Activated CD8-positive, alpha-beta memory T cell treated with anti-CD3 and anti-CD28 coated beads, Interleukin-2, amount 10 ng/mL, durations not matched to agents 7 days and 5 days (primary cell): Measurements from ENCODE around the gene GALNT18. TPM values are rescaled to one million over a fixed set of nuclear protein-coding genes. Genes with fewer than 3 reads are reported as not detected.

Experiments used
- ATAC-seq: fragments of 150-1000 bp; cut with Tn5 transposase; one replicate; pipeline ENCODE4 v1.10.0; 2021; ENCODE audit warnings: moderate library complexity
- CTCF ChIA-PET: fragments of 350-600 bp; sonication (Branson Sonifier 250); formaldehyde crosslinking; loops from one replicate; lab custom pipeline; 2021; ENCODE audit warnings: antibody characterized with exemption; lab: Charles Lee
- DNase-seq: peaks from one replicate; pipeline ENCODE4 v3.0.0-alpha.2; 2020
- H3K27ac Mint-ChIP-seq: one replicate; pipeline ENCODE4 v1.8.0; 2021; ENCODE audit warnings: mild to moderate bottlenecking, mixed read lengths
- H3K27me3 Mint-ChIP-seq: one replicate; pipeline ENCODE4 v1.8.0; 2021; ENCODE audit warnings: mixed read lengths
- H3K36me3 Mint-ChIP-seq: one replicate; pipeline ENCODE4 v1.8.0; 2021; ENCODE audit warnings: mild to moderate bottlenecking, mixed read lengths
- H3K4me1 Mint-ChIP-seq: one replicate; pipeline ENCODE4 v1.8.0; 2021; ENCODE audit warnings: mixed read lengths
- H3K4me3 Mint-ChIP-seq: one replicate; pipeline ENCODE4 v1.8.0; 2021; ENCODE audit warnings: mild to moderate bottlenecking, moderate library complexity, mixed read lengths
- H3K9me3 Mint-ChIP-seq: one replicate; pipeline ENCODE4 v1.8.0; 2022; ENCODE audit warnings: low read depth, mixed read lengths
- total RNA-seq, 2 experiments: library from RNA; stranded (reverse); gene quantifications; one replicate each; pipeline ENCODE4 v1.2.3, GENCODE V29; 2021

GALNT18 gene
- total RNA-seq, 2 experiments from 2014 or later = 0.32 to 0.70 TPM

DNA sequence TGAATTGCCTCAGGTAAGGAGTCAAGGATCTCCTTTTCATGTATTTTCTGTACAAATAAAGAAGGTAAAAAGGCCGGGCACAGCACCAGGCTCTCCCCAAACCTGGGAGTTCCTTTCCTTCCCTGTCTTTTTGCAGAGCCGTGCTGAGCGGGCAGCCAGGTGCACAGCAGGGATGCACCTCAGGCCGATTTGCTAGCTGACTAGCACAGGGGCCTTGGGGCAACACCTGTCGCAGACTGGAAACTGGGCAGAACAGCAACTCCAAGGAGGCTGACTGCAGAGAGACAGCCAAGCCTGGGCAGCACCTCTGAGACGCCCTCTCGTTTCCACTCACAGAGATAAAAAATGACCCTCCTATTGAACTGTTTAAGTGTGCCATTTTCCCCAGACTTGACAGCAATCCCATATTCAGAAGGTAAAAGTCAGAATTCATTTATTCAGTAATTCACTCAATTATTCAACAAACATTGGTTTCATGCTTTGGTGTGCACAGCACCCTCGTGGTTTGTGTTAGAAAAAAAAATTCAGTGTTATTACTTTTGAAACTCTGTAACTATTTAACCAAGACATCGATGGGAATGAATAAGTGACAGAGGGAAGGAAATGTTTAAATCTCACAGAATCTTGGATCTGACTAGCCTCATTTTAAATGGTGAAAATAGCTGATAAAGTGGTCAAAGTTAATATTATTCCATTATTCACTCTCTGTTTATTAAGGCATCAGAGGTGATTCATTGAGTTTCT is 120.9 kb downstream of the GALNT18 start:
- no peak for DNase-seq
- H3K27me3 Mint-ChIP-seq = peaks cover 5% of the 10 kb centered on the region
- no peak for ATAC-seq
- CTCF ChIA-PET = no interaction called here
- no peaks in the 10 kb centered on the region for H3K36me3 Mint-ChIP-seq
- H3K4me3 Mint-ChIP-seq = no peak overlapping the region
- H3K4me1 Mint-ChIP-seq = no peaks in the 10 kb centered on the region
- H3K27ac Mint-ChIP-seq = no peak overlapping the region
- H3K9me3 Mint-ChIP-seq = no peaks in the 10 kb centered on the region

DNA sequence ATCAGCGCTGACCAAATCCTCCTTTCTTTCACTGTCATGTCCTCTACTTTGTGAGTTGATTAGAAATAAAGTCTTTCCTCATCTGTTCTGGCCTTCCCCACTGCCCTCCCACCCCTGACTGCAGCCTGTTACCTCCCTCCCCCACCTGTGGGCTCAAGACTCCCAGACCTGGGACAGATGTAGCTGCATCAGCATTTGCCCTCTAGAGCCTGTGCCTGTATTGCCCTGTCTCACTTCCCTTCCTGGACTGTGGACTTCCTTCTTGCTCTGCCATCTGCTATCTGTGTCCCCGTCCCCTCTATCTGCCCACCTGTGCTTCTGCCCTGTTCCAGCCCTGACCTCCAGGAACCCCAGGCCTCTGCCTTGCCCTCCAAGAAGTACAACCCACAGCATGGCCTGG is 122.5 kb downstream of the GALNT18 start:
- no peaks in the 10 kb centered on the region for H3K36me3 Mint-ChIP-seq
- no peaks in the 10 kb centered on the region for H3K4me1 Mint-ChIP-seq
- H3K9me3 Mint-ChIP-seq = no peaks in the 10 kb centered on the region
- ATAC-seq (no peak), DNase-seq (no peak)
- CTCF ChIA-PET = no interaction called here
- peaks cover 11% of the 10 kb centered on the region for H3K27me3 Mint-ChIP-seq
- no peak overlapping the region for H3K27ac Mint-ChIP-seq
- H3K4me3 Mint-ChIP-seq = no peak overlapping the region

DNA sequence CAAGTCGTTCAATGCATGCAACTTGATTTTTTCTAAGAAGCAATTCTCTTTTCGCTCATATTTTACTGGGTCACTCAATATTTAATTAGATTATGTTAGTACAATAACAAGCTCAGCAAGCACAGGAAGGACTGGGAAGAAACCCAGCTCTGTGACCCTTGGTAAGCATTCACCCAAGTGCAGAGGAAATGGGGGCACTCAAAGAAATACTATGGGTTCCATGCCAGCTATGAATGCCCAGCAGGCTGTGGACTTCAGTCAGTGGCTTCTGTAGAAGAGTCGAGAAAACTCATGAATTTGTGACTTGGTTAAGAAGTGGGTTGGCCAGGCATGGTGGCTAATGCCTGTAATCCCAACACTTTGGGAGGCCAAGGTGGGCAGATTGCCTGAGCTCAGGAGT is 123.6 kb downstream of the GALNT18 start:
- no peaks in the 10 kb centered on the region for H3K36me3 Mint-ChIP-seq
- no peak overlapping the region for H3K27ac Mint-ChIP-seq
- no peak for DNase-seq
- no peaks in the 10 kb centered on the region for H3K4me1 Mint-ChIP-seq
- H3K27me3 Mint-ChIP-seq = peaks cover 13% of the 10 kb centered on the region
- H3K4me3 Mint-ChIP-seq = no peak overlapping the region
- no peaks in the 10 kb centered on the region for H3K9me3 Mint-ChIP-seq
- CTCF ChIA-PET = no interaction called here
- ATAC-seq = no peak

DNA sequence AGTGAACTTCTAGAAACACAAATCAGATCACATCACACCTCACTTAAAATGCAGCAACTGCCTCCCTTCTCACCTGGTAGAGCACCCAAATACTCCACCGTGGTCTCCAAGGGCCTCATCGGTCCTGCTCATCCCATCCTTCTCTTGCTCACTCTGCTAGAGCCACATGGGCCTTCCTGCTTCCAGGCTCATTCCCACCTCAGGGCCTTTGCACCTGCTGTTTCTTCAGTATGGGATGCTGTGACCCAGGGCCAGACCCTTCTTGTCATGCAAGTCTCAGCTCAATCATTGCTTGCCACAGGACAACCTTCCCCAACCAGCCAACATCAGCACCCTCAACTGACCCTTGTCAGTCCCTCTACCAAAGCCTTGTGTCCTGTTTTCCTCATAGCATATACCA is 124.9 kb downstream of the GALNT18 start:
- Mint-ChIP-seq H3K27ac (no peak overlapping the region), H3K9me3 (no peaks in the 10 kb centered on the region), H3K4me3 (no peak overlapping the region), H3K4me1 (no peaks in the 10 kb centered on the region), H3K27me3 (peaks cover 13% of the 10 kb centered on the region), H3K36me3 (no peaks in the 10 kb centered on the region)
- CTCF ChIA-PET = no interaction called here
- ATAC-seq (no peak), DNase-seq (no peak)

DNA sequence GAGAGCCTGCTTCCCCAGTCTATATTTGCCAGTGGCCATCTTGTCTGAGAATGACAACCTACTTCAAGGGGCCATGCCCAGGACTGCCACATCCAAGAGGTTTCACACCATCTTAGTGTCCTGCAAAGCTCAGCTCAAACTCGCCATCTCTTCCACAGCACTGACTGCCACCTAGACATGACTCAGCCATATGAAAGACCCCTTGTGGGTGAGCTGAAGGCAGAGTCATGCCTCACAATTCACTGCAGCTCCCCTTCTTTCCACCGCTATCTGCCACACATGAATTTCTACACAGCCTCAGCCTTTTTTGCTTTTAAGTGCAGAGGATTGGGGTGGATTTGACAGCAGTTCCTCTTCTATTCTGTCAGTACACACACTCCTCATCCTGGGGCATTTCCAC is 127.5 kb downstream of the GALNT18 start:
- ATAC-seq (no peak), DNase-seq (no peak)
- CTCF ChIA-PET = no interaction called here
- no peak overlapping the region for H3K4me3 Mint-ChIP-seq
- H3K36me3 Mint-ChIP-seq = no peaks in the 10 kb centered on the region
- H3K27ac Mint-ChIP-seq = no peak overlapping the region
- no peaks in the 10 kb centered on the region for H3K4me1 Mint-ChIP-seq
- no peaks in the 10 kb centered on the region for H3K9me3 Mint-ChIP-seq
- H3K27me3 Mint-ChIP-seq = peaks cover 13% of the 10 kb centered on the region

DNA sequence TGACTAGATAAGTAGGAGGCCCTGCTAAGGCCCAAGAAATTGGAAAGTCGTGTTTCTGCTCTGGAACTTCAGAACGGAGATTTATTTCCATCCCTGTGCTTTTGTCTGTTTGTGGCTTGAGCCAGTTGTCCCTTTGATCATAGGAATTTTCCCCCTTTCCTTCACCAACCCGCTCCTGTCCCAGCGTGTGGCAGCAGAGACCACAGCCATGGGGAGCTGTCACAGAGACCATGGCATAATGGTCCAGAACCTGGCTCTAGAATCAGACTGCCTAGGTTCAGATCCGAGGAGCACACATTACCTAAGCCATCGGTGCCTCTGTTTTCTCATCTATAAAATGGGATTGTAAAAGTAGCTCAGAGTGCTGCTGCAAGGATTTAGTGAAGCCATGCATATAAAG is 128.1 kb downstream of the GALNT18 start:
- ATAC-seq = no peak

DNA sequence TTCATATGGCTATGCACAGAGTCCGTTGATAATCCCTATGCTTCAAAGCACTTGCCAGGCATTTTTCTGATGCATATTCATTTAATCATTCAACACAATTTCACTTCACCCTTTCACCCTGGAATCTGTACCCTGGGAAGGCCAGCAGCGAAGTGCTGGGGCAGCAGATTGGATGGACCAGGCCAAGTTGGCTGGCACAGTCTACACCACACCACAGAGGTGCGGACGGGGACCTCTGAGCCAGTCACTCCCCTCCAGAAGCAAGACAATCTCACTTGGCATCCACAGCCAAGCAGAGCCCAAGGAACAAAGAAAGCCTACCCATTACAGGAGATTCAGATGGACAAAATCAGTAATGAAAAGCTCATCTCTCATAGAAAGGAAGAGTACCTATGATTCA is 130.2 kb downstream of the GALNT18 start:
- DNase-seq (no peak), ATAC-seq (no peak)
- H3K4me3 Mint-ChIP-seq = no peak overlapping the region
- H3K9me3 Mint-ChIP-seq = no peaks in the 10 kb centered on the region
- CTCF ChIA-PET = no interaction called here
- H3K27me3 Mint-ChIP-seq = peaks cover 14% of the 10 kb centered on the region
- H3K36me3 Mint-ChIP-seq = no peaks in the 10 kb centered on the region
- H3K27ac Mint-ChIP-seq = no peak overlapping the region
- H3K4me1 Mint-ChIP-seq = no peaks in the 10 kb centered on the region

More for the DNA sequence above, 128.1 kb downstream of the GALNT18 start:
- Mint-ChIP-seq H3K9me3 (no peaks in the 10 kb centered on the region), H3K4me3 (no peak overlapping the region), H3K27ac (no peak overlapping the region), H3K36me3 (no peaks in the 10 kb centered on the region), H3K27me3 (peaks cover 13% of the 10 kb centered on the region), H3K4me1 (no peaks in the 10 kb centered on the region)
- CTCF ChIA-PET = interaction anchor here (0.6 kb wide), 1 partner anchor 315 kb away, joined by 3 read pairs; no protein-coding TSS in a partner anchor
- DNase-seq = no peak

DNA sequence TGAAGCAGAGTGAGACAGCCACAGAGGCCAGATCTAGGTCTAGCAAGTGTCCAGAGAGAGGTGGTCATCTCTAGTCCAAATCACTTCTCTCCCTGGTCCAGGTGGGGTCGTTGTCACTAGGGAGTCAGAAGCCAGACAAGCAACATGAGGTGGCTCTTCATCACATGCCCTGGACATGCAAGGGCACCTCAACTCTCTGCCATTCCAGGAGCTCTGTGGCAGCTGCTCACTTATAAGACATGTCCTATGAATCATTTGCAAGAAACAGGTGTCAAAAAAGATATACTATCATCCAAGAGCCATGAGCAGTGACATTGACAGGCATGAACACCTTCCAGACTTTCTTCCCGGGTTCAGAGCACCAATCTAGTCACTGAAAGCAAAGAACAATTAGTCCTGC is 130.8 kb downstream of the GALNT18 start:
- no peak for ATAC-seq
- no peaks in the 10 kb centered on the region for H3K36me3 Mint-ChIP-seq
- CTCF ChIA-PET = no interaction called here

DNA sequence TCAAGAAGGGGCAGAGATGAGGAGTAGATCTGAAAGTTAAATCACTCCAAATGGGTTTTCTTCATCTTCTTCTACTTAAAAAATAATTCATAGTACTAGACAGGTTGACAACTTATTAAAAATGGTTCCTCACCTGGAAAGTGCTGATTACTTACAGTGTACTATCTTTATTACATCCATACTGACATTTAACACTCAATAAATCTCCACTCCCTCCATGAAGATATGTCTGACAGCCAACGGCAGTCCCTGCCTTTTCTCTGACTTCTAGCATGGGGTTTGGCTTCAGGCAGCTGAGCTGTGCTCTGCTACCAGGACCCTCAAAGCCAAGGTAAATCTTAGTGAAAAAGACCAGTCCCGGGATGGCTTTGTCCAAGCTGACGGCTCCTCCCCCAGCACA is 135.4 kb downstream of the GALNT18 start:
- H3K9me3 Mint-ChIP-seq = no peaks in the 10 kb centered on the region
- CTCF ChIA-PET = no interaction called here

More for the DNA sequence above, 130.8 kb downstream of the GALNT18 start:
- Mint-ChIP-seq H3K4me3 (no peak overlapping the region), H3K4me1 (no peaks in the 10 kb centered on the region), H3K9me3 (no peaks in the 10 kb centered on the region), H3K27me3 (peaks cover 16% of the 10 kb centered on the region), H3K27ac (no peak overlapping the region)
- DNase-seq = no peak

DNA sequence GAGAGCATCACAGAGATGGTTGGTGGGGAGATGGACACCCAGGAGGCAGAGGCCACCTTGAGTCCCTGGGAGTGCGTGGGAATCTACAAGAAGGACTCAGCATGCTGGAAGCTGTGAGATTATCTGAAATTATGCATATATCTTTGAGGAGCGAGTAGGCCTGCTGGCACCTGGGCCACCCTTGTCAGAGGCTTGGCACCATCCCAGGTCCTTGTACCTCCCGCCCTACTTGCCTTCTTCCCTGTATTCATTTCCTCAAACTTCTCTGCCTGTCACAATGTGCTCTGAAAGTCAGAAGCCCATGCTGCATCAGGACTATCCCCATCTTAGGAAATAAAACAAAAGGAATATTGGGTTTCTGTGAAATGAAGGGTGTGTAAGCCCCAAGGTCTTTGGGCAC is 135.8 kb downstream of the GALNT18 start:
- Mint-ChIP-seq H3K27me3 (peaks cover 3% of the 10 kb centered on the region), H3K4me1 (no peaks in the 10 kb centered on the region), H3K9me3 (no peaks in the 10 kb centered on the region), H3K36me3 (no peaks in the 10 kb centered on the region), H3K27ac (no peak overlapping the region), H3K4me3 (no peak overlapping the region)
- CTCF ChIA-PET = no interaction called here
- no peak for ATAC-seq
- DNase-seq = no peak

More for the DNA sequence above, 135.4 kb downstream of the GALNT18 start:
- DNase-seq (no peak), ATAC-seq (no peak)
- no peaks in the 10 kb centered on the region for H3K4me1 Mint-ChIP-seq
- no peak overlapping the region for H3K4me3 Mint-ChIP-seq
- no peaks in the 10 kb centered on the region for H3K36me3 Mint-ChIP-seq
- peaks cover 3% of the 10 kb centered on the region for H3K27me3 Mint-ChIP-seq
- no peak overlapping the region for H3K27ac Mint-ChIP-seq

DNA sequence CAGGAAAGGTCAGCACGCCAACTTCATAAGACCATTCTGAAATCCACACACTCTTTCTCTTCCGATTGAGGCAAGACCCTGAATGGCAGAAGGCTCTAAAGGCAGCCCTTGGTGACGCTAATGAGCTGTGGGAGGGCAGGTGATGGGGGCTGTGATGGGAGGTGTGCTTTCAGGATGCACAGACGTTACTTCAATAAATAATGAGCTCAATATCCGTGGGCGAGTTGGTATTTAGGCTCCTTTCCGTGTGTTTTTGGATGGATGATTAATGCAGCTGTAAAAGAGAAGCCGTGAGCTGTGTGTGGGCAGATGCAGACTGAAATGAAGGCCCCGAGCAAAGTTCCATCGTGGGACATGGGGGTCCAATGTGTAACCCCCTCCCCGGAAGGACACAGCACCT is 138.2 kb downstream of the GALNT18 start:
- H3K4me3 Mint-ChIP-seq = no peak overlapping the region

DNA sequence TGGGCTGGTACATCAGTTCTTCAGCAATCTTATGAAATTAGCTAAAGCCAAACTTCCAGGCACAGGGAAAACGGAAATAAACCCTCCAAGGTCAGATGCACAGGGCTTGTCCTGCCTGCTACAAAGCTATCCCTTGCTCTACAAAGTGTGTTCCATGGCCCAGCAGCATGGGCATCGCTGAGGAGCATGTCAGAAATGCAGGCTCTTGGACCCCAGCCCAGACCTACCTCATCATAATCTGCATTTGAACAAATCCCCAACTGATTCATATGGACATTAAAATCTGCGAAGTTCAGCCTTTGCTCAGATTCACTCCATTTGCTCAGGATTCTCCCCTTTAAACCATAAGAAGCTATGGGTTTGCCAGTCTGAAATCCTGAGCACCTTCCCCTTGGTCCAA is 139.1 kb downstream of the GALNT18 start:
- no peaks in the 10 kb centered on the region for H3K9me3 Mint-ChIP-seq
- no peaks in the 10 kb centered on the region for H3K4me1 Mint-ChIP-seq
- CTCF ChIA-PET = no interaction called here
- ATAC-seq (no peak), DNase-seq (no peak)
- peaks cover 8% of the 10 kb centered on the region for H3K27me3 Mint-ChIP-seq
- H3K27ac Mint-ChIP-seq = no peak overlapping the region
- H3K4me3 Mint-ChIP-seq = no peak overlapping the region
- no peaks in the 10 kb centered on the region for H3K36me3 Mint-ChIP-seq

More for the DNA sequence above, 138.2 kb downstream of the GALNT18 start:
- H3K27ac Mint-ChIP-seq = no peak overlapping the region
- H3K4me1 Mint-ChIP-seq = no peaks in the 10 kb centered on the region
- DNase-seq (no peak), ATAC-seq (no peak)
- no peaks in the 10 kb centered on the region for H3K9me3 Mint-ChIP-seq
- no peaks in the 10 kb centered on the region for H3K36me3 Mint-ChIP-seq
- CTCF ChIA-PET = no interaction called here
- peaks cover 3% of the 10 kb centered on the region for H3K27me3 Mint-ChIP-seq

DNA sequence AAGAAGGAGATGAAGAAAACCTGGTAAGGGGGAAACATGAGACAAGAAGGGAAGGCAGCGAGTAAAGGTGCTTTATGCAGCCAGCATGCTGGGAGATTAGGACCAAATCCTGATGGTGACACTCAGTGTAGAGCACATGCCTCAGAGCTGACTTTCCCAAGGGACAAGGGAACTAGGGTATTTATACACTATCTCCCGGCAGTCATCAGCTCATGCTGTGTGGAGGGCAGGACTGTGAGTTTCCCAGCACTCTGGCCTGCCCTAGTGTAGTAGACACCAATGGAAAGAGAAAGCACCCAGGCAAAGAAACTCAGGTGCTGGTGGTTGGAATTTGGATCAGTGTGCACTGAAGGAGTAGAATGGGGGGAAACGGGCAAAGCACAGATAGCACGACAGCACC is 140.4 kb downstream of the GALNT18 start:
- DNase-seq (no peak), ATAC-seq (no peak)
- Mint-ChIP-seq H3K9me3 (no peaks in the 10 kb centered on the region), H3K27me3 (peaks cover 11% of the 10 kb centered on the region), H3K36me3 (no peaks in the 10 kb centered on the region), H3K4me1 (no peaks in the 10 kb centered on the region), H3K4me3 (no peak overlapping the region), H3K27ac (no peak overlapping the region)
- CTCF ChIA-PET = no interaction called here

DNA sequence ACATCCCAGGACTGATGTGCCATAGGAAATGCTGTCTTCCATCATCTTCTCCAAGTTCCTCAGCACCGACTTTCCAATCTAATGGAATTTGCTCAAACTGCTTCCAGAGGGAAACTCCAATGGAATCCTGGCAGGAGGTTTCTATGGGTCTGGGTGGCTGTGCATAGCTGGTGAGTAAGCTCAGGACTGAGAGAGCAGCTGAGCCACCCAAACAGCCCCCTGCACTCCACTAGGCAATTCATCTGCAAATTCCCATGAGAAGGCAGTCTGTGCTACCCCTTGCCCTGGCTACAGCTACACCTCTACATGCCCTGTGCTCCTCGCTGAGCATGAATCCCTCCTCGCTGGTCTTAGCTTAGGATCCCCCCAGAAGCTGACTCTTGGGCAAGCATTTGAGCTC is 140.8 kb downstream of the GALNT18 start:
- DNase-seq = no peak
- Mint-ChIP-seq H3K27ac (no peak overlapping the region), H3K36me3 (no peaks in the 10 kb centered on the region), H3K27me3 (peaks cover 11% of the 10 kb centered on the region), H3K4me1 (no peaks in the 10 kb centered on the region), H3K4me3 (no peak overlapping the region), H3K9me3 (no peaks in the 10 kb centered on the region)
- CTCF ChIA-PET = no interaction called here
- no peak for ATAC-seq
